Neural cell (in vitro differentiated cells): Measurements from ENCODE around the gene TNS3.

Experiments used
- POLR2AphosphoS5 ChIP-seq: IDR thresholded peaks from 2 replicates; pipeline ENCODE4 v1.6.1; 2012
- SMC3 ChIP-seq: fragments of 450-650 bp; conservative IDR thresholded peaks from 2 replicates; pipeline ENCODE4 v1.6.1; 2014; ENCODE audit warnings: antibody characterized with exemption, mild to moderate bottlenecking, moderate library complexity; ENCODE audit not compliant: poor library complexity
- TAF1 ChIP-seq: IDR thresholded peaks from 2 replicates; pipeline ENCODE4 v1.6.1; 2012; ENCODE audit warnings: low read depth
- TF ChIP-seq, protein P1 (sequence below): fragments of 450-650 bp; IDR thresholded peaks from 2 replicates; pipeline ENCODE4 v1.5.1; 2014; ENCODE audit warnings: antibody characterized with exemption, mild to moderate bottlenecking, moderate library complexity; ENCODE audit not compliant: poor library complexity, severe bottlenecking

DNA sequence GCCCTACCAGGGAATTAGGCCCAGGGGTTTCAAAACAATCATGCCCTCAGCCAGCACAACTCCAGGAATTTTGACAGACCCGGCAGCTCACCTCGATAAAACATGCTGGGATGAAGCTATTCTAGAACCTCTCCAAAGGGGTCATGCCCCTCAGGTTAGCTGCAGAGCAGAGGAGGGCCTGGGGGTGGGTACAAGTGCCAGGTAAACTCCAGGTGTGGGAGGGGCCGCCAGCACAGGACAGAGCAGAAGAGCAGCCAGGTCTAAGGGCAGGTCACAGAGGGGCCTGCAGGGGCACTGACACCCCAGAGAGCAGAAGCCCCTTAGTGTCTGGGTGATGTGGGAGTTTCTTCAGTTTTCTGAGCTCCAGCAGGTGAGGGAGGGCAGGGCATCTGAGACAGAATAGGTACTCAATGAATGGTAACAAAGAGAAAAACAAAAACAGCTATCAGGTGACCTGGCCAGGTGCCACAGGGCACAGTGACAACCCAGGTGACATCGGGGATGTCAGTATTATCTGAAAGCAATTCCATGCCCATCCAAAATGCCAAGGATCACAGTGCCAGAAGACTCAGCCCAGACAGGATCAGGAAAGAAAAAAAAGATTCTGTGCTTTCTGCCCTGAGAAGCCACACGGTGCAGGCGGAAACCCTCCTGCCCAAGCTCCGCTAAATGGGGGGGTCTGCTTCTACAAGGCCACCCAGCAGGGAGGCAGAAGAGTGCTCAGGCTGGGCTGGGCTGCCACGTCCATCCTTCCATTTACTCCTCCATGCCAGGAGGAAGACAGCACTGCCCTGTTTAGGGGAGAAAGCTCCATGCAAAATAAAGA lies 104.5 kb downstream of the TNS3 start:
- TF ChIP-seq, protein P1, sequence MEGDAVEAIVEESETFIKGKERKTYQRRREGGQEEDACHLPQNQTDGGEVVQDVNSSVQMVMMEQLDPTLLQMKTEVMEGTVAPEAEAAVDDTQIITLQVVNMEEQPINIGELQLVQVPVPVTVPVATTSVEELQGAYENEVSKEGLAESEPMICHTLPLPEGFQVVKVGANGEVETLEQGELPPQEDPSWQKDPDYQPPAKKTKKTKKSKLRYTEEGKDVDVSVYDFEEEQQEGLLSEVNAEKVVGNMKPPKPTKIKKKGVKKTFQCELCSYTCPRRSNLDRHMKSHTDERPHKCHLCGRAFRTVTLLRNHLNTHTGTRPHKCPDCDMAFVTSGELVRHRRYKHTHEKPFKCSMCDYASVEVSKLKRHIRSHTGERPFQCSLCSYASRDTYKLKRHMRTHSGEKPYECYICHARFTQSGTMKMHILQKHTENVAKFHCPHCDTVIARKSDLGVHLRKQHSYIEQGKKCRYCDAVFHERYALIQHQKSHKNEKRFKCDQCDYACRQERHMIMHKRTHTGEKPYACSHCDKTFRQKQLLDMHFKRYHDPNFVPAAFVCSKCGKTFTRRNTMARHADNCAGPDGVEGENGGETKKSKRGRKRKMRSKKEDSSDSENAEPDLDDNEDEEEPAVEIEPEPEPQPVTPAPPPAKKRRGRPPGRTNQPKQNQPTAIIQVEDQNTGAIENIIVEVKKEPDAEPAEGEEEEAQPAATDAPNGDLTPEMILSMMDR, result no peak
- TF ChIP-seq TAF1, result no peak
- no peak for TF ChIP-seq POLR2AphosphoS5
- no peak for TF ChIP-seq SMC3
